ENCODE data around the gene RBM19. TPM values are rescaled to one million over a fixed set of nuclear protein-coding genes. Genes with fewer than 3 reads are reported as not detected.

Gene RBM19
- total RNA-seq, 1 donor from 2014 or later: 33.6 TPM

DNA sequence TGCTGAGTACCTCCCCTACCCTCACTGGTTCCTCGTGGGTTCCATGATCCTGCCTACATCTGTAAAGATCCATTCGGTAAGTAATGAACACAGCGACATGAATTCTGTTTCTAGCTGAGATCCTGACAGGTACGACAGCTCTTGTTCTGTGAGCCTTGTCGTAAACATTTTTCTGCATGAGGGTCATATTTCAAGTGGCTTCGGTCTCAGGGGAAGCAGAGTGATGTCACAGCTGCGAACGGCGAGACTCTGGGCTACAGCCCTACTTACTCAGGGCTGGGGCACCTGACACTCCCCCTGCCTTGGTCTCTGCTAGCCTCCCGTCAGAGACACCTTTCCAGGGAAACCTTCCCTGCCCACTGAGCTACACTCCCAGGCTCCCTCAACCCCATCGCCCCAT is 85.8 kb downstream of the RBM19 start:
- intact Hi-C loops (cut with DNase I): no loop called here
- DNase-seq: no peak
- Histone ChIP-seq H3K9me3 (no peaks in the 10 kb centered on the region), H3K27ac (no peak overlapping the region), H3K36me3 (peaks cover 4% of the 10 kb centered on the region), H3K4me1 (no peaks in the 10 kb centered on the region), H3K27me3 (ENCODE audit: low read depth) (no peaks in the 10 kb centered on the region), H3K4me3 (no peak overlapping the region)
- no peak for ATAC-seq
- no peak for TF ChIP-seq CTCF (IDR thresholded peaks at IDR 0.05)

GRCh38 chr12:113879658-113880057 is 86.5 kb downstream of the RBM19 start:
- no peaks in the 10 kb centered on the region for H3K9me3 ChIP-seq
- DNase-seq (no peak), ATAC-seq (no peak)
- H3K4me3 ChIP-seq: no peak overlapping the region
- intact Hi-C loops (cut with DNase I): no loop called here
- TF ChIP-seq CTCF (IDR thresholded peaks at IDR 0.05): no peak
- no peak overlapping the region for H3K27ac ChIP-seq
- no peaks in the 10 kb centered on the region for H3K27me3 ChIP-seq (ENCODE audit: low read depth)
- H3K4me1 ChIP-seq: no peaks in the 10 kb centered on the region
- H3K36me3 ChIP-seq: peaks cover 9% of the 10 kb centered on the region

- Histone ChIP-seq H3K36me3 (peaks cover 11% of the 10 kb centered on the region), H3K27me3 (ENCODE audit: low read depth) (no peaks in the 10 kb centered on the region), H3K9me3 (no peaks in the 10 kb centered on the region), H3K27ac (no peak overlapping the region), H3K4me3 (no peak overlapping the region), H3K4me1 (no peaks in the 10 kb centered on the region)
- DNase-seq: no peak
- ATAC-seq: no peak
- intact Hi-C loops (cut with DNase I): no loop called here
- TF ChIP-seq CTCF (IDR thresholded peaks at IDR 0.05): no peak
Measured at GRCh38 chr12:113877607-113878006, 88.5 kb downstream of the RBM19 start.

DNA sequence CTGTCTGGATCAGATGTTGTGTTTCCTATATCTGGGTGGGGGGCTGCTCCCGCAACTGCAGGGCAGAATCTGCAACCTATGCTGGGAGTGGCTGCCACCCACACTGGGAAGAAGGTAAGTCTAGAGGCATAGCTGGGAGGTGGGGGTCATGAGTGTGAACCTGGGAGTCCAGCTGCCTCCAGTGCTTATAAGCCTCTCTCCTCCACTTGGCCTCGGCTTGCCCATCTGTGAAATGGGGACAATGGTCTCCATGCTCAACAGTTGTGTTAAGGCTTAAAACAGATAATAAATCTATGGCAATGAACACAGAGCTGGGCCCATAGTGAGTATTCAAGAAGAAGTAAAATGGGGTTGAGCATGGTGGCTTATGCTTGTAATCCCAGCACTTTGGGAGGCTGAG is 90.0 kb downstream of the RBM19 start:
- Histone ChIP-seq H3K27me3 (ENCODE audit: low read depth) (no peaks in the 10 kb centered on the region), H3K36me3 (peaks cover 11% of the 10 kb centered on the region), H3K4me3 (no peak overlapping the region), H3K4me1 (no peaks in the 10 kb centered on the region), H3K27ac (no peak overlapping the region), H3K9me3 (no peaks in the 10 kb centered on the region)
- ATAC-seq: no peak
- no peak for DNase-seq
- no peak for TF ChIP-seq CTCF (IDR thresholded peaks at IDR 0.05)
- intact Hi-C loops (cut with DNase I): no loop called here

- Histone ChIP-seq H3K9me3 (no peaks in the 10 kb centered on the region), H3K4me1 (no peaks in the 10 kb centered on the region), H3K36me3 (peaks cover 11% of the 10 kb centered on the region), H3K4me3 (no peak overlapping the region), H3K27ac (no peak overlapping the region), H3K27me3 (ENCODE audit: low read depth) (no peaks in the 10 kb centered on the region)
- TF ChIP-seq CTCF (IDR thresholded peaks at IDR 0.05): no peak
- ATAC-seq: no peak
- intact Hi-C loops (cut with DNase I): no loop called here
- no peak for DNase-seq
Measured at GRCh38 chr12:113875691-113876090, 90.4 kb downstream of the RBM19 start.

GRCh38 chr12:113874999-113875561 is 91.0 kb downstream of the RBM19 start:
- DNase-seq: no peak
- H3K9me3 ChIP-seq: no peaks in the 10 kb centered on the region
- intact Hi-C loops (cut with DNase I): no loop called here
- peaks cover 11% of the 10 kb centered on the region for H3K36me3 ChIP-seq
- TF ChIP-seq CTCF (IDR thresholded peaks at IDR 0.05): no peak
- H3K27ac ChIP-seq: no peak overlapping the region
- no peak for ATAC-seq
- H3K4me3 ChIP-seq: no peak overlapping the region
- no peaks in the 10 kb centered on the region for H3K4me1 ChIP-seq
- H3K27me3 ChIP-seq (ENCODE audit: low read depth): no peaks in the 10 kb centered on the region
